ENCODE results near the gene TTYH3.
"Not testable (repeated sequence)": the region's sequence is repeated elsewhere in the genome, so short reads cannot be mapped to it uniquely, and the experiment has no call there.

The TTYH3 gene

GRCh38 chr7:2602406-2603043 lies 29.3 kb upstream of the TTYH3 start:
- H3K4me3 ChIP-seq (ENCODE audit: low read depth, low read length): no peak overlapping the region

GRCh38 chr7:2603044-2603965 lies 28.5 kb upstream of the TTYH3 start:
- H3K4me3 ChIP-seq (ENCODE audit: low read depth, low read length): no peak overlapping the region

- no peak overlapping the region for H3K4me3 ChIP-seq (ENCODE audit: low read depth, low read length)
Measured at GRCh38 chr7:2604608-2605174, 27.1 kb upstream of the TTYH3 start.

GRCh38 chr7:2605608-2606538 lies 25.9 kb upstream of the TTYH3 start:
- H3K4me3 ChIP-seq (ENCODE audit: low read depth, low read length): no peak overlapping the region

DNA sequence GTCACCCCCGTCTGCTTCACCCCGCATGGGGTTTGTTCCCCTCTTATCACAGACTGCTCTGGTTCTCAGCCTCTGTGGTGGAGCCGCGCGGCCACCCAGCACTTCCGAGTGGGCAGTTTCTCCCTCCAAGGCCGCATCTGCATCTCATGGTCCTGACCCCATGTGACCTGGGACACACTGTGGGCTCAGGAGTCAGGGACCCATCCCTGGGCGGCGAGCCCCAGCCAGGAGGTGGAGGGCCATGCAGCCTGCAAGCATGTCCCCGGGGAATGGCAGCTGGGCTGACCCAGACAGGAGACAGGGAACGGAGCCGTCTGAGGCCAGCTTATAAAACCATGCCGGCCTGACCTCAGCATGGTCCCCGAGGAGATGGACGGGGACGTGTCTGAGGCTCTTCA lies 25.2 kb upstream of the TTYH3 start:
- no peak overlapping the region for H3K4me3 ChIP-seq (ENCODE audit: low read depth, low read length)

DNA sequence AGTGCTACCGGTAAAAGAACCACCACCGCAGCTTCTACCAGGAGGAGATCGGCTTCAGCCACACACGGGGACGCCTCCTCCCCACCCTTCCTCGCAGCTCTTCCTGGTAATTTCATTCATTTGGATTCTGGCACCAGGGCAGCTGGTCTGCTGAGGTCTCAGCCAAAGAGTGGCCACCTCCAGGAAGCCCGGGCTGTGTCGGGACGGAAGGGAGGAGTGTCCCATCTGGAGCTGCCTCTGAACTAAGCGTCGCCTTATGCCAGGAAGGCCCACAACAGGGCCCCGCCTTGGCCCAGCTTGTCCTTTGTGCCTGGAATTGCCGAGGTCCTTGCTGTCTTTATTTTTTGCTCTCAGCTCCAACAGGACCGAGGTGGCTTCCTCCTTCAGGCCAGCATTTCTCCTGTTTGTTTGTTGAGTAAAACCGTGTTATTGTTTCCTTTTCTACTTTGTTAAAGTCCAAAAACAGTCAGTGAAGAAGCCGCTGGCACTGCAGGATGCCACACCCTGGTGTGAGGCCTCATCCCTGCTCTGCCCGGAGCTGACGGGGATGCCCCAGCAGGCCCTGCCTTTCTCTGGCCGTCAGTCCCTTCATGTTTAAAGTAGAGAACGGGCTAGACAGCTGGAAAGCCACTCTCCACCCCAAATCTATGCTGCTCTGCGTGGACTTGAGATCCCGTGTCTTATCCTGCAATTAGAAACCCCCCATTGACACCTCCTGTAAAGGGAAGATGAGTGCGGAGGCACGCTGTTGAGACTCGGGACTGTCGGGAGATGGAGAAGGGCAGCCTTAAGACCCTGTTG lies 24.5 kb upstream of the TTYH3 start:
- H3K4me3 ChIP-seq (ENCODE audit: low read depth, low read length): no peak overlapping the region

- H3K4me3 ChIP-seq (ENCODE audit: low read depth, low read length): no peak overlapping the region
Measured at GRCh38 chr7:2607923-2608904, 23.6 kb upstream of the TTYH3 start.

DNA sequence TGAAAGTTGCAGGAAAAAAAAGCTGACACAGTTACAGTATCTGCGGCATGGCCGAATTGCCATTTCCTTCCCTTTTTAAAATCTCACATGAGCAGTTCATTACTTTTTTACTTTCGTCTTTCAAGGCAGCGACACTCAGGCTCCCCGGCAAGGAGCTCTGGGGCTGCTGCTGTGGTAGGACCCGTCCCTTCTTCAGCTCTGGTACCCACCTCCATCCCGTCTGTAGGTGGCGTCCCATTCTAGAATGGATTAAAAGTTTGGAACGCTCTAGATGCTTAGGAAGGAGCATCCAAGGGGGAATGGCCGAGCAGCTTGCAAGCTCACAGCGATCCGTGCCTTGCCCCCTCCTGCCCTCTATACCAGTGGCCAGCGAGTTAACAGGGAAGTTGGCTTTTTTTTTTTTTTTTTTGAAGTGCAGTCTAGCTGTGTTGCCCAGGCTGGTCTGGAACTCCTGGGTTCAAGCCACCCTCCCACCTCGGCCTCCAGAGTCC lies 22.8 kb upstream of the TTYH3 start:
- H3K4me3 ChIP-seq (ENCODE audit: low read depth, low read length): no peak overlapping the region

- not testable (repeated sequence) for H3K4me3 ChIP-seq (ENCODE audit: low read depth, low read length)
Measured at GRCh38 chr7:2609646-2610045, 22.1 kb upstream of the TTYH3 start.

GRCh38 chr7:2610466-2610865 lies 21.3 kb upstream of the TTYH3 start:
- no peak overlapping the region for H3K4me3 ChIP-seq (ENCODE audit: low read depth, low read length)

DNA sequence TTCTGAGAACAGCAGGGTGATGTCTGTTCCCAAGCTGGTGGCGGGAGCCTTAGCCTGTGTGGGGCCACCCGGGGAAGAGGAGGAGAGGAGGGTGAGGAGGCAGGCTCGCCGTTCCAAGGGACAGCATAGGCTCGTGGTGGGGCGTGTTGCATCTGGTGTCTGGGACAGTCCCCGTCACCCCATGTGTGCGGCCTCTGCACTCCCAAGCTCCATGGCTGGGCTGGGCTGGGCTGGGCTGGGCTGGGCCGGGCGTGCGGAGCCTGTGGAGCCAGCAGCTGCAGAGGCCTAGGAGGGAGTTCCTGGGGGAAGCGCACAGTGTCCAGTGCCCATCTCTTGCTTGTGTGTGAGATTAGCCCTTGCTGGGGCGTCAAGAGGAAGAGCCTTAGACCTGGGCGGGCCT lies 20.9 kb upstream of the TTYH3 start:
- H3K4me3 ChIP-seq (ENCODE audit: low read depth, low read length): no peak overlapping the region

- no peak overlapping the region for H3K4me3 ChIP-seq (ENCODE audit: low read depth, low read length)
Measured at GRCh38 chr7:2611401-2611800, 20.4 kb upstream of the TTYH3 start.

DNA sequence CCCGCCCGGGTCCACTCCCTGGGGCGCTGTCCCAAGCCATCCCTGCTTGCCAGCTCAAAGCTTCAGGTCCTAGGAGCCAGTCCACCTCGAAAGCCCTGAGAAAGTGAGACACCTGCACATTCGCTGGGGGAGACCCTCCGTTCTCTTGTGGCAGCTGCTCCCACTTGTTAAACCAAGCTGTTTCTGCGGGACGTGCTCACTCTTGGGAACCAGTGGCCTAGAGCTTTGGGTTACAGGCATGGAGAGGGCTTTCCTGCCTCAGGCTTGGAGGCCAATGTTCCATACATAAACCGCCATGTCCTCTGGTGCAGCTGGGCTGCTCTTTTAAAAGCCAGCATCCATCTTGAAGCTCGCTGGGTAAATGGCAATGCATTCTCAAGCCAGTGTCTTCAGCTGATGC lies 19.9 kb upstream of the TTYH3 start:
- H3K4me3 ChIP-seq (ENCODE audit: low read depth, low read length): no peak overlapping the region

DNA sequence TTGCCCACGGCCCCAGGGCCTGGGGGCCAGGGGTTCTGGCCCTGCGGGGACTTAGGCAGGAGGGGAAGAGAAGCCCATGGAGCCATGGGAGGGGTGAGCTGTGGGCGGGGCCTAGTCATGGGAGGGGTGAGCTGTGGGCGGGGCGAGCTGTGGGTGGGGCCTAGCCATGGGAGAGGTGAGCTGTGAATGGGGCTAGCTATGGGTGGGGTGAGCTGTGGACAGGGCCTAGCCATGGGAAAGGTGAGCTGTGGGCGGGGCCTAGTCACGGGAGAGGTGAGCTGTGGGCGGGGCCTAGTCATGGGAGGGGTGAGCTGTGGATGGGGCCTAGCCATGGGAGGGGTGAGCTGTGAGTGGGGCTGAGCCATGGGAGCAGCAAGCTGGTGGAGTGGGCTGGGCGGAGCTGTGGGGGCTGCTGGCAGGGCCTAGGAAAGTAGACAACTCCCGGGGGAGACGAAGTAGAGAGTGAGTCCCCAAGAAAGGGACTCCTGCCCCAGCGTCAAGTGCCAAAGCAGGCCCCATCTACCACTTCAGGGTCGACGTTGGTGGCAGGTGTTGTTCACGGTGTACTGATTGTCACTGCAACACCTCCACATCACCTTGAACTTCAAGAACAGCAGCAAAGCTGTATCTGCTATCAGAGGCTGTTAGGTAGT lies 19.2 kb upstream of the TTYH3 start:
- no peak overlapping the region for H3K4me3 ChIP-seq (ENCODE audit: low read depth, low read length)

- H3K4me3 ChIP-seq (ENCODE audit: low read depth, low read length): no peak overlapping the region
Measured at GRCh38 chr7:2613098-2613930, 18.5 kb upstream of the TTYH3 start.

- no peak overlapping the region for H3K4me3 ChIP-seq (ENCODE audit: low read depth, low read length)
Measured at GRCh38 chr7:2613931-2614600, 17.7 kb upstream of the TTYH3 start.
